SK-N-SH treated with all-trans-retinoic acid at 6 μM for 48 hours (cell line): Measurements from ENCODE around the gene ZNF581.

Source experiments
- ATAC-seq: fragments of 200-7000 bp; cut with Tn5 transposase; 3 replicates; pipeline ENCODE4 v1.9.1; 2020; ENCODE audit warnings: mild to moderate bottlenecking, moderate library complexity
- ARNTL ChIP-seq: fragments of 450-650 bp; formaldehyde crosslinking; IDR thresholded peaks from 2 replicates; pipeline ENCODE4 v1.5.0; 2020; ENCODE audit warnings: low read depth, mild to moderate bottlenecking, moderate library complexity, borderline replicate concordance
- BACH2 ChIP-seq: fragments of 250-450 bp; sonication (Bioruptor Pico); IDR thresholded peaks from 2 replicates; pipeline ENCODE4 v1.9.0; 2021; ENCODE audit warnings: mild to moderate bottlenecking, borderline replicate concordance
- ESRRG ChIP-seq: fragments of 250-450 bp; sonication (Bioruptor Pico); IDR thresholded peaks from 2 replicates; pipeline ENCODE4 v1.6.1; 2021; ENCODE audit warnings: mild to moderate bottlenecking
- GLIS3 ChIP-seq: fragments of 250-450 bp; sonication (Bioruptor Pico); IDR thresholded peaks from 2 replicates; pipeline ENCODE4 v1.5.0; 2020; ENCODE audit warnings: mild to moderate bottlenecking, moderate library complexity
- ISL1 ChIP-seq: fragments of 250-450 bp; sonication (Bioruptor Pico); IDR thresholded peaks from 2 replicates; pipeline ENCODE4 v2.1.2; 2022; ENCODE audit warnings: mild to moderate bottlenecking, moderate library complexity
- PPARA ChIP-seq: fragments of 250-450 bp; sonication (Bioruptor Pico); IDR thresholded peaks from 2 replicates; pipeline ENCODE4 v1.5.0; 2020; ENCODE audit warnings: mild to moderate bottlenecking, borderline replicate concordance
- RARB ChIP-seq: fragments of 250-450 bp; sonication (Bioruptor Pico); IDR thresholded peaks from 2 replicates; pipeline ENCODE4 v1.8.0; 2021; ENCODE audit warnings: mild to moderate bottlenecking, moderate library complexity
- SNAI2 ChIP-seq: fragments of 250-450 bp; sonication (Bioruptor Pico); IDR thresholded peaks from 2 replicates; pipeline ENCODE4 v1.5.0; 2020; ENCODE audit warnings: mild to moderate bottlenecking, moderate library complexity
- TCF4 ChIP-seq: fragments of 250-450 bp; sonication (Bioruptor Pico); IDR thresholded peaks from 2 replicates; pipeline ENCODE4 v1.8.0; 2021; ENCODE audit warnings: mild to moderate bottlenecking, moderate library complexity, borderline replicate concordance
- TOX ChIP-seq: fragments of 250-450 bp; sonication (Bioruptor Pico); IDR thresholded peaks from 2 replicates; pipeline ENCODE4 v1.8.0; 2021; ENCODE audit warnings: mild to moderate bottlenecking, moderate library complexity, borderline replicate concordance
- ZC3H10 ChIP-seq: fragments of 250-450 bp; sonication (Bioruptor Pico); IDR thresholded peaks from 2 replicates; pipeline ENCODE4 v1.5.1; 2021; ENCODE audit warnings: mild to moderate bottlenecking, moderate library complexity
- ZFP3 ChIP-seq: fragments of 250-450 bp; sonication (Bioruptor Pico); IDR thresholded peaks from 2 replicates; pipeline ENCODE4 v1.5.0; 2020; ENCODE audit warnings: mild to moderate bottlenecking, moderate library complexity
- ZNF565 ChIP-seq: fragments of 450-650 bp; formaldehyde crosslinking; conservative IDR thresholded peaks from 2 replicates; pipeline ENCODE4 v1.5.0; 2020; ENCODE audit warnings: low read depth, mild to moderate bottlenecking, moderate library complexity
- ZNF70 ChIP-seq: fragments of 450-650 bp; formaldehyde crosslinking; IDR thresholded peaks from 2 replicates; pipeline ENCODE4 v1.5.0; 2020; ENCODE audit warnings: mild to moderate bottlenecking, moderate library complexity
- ZNF8 ChIP-seq: fragments of 450-650 bp; formaldehyde crosslinking; IDR thresholded peaks from 2 replicates; pipeline ENCODE4 v1.5.0; 2020; ENCODE audit warnings: mild to moderate bottlenecking, moderate library complexity
- TF ChIP-seq, protein P1 (sequence below): fragments of 250-450 bp; sonication (Bioruptor Pico); IDR thresholded peaks from 2 replicates; pipeline ENCODE4 v1.5.1; 2021; ENCODE audit warnings: mild to moderate bottlenecking, moderate library complexity
- TF ChIP-seq, protein P2 (sequence below): fragments of 250-450 bp; sonication (Bioruptor Pico); IDR thresholded peaks from 2 replicates; pipeline ENCODE4 v1.5.1; 2020; ENCODE audit warnings: low read depth, mild to moderate bottlenecking, moderate library complexity
- TF ChIP-seq, protein P3 (sequence below): fragments of 250-450 bp; sonication (Bioruptor Pico); IDR thresholded peaks from 2 replicates; pipeline ENCODE4 v1.5.0; 2020; ENCODE audit warnings: mild to moderate bottlenecking, moderate library complexity
- TF ChIP-seq, protein P4 (sequence below): fragments of 250-450 bp; sonication (Bioruptor Pico); IDR thresholded peaks from 2 replicates; pipeline ENCODE4 v1.8.0; 2021; ENCODE audit warnings: low read depth, mild to moderate bottlenecking, moderate library complexity, borderline replicate concordance
- TF ChIP-seq, protein P5 (sequence below): fragments of 250-450 bp; sonication (Bioruptor Pico); IDR thresholded peaks from 2 replicates; pipeline ENCODE4 v1.8.0; 2020; ENCODE audit warnings: mild to moderate bottlenecking, moderate library complexity, borderline replicate concordance

ZNF581 gene

DNA sequence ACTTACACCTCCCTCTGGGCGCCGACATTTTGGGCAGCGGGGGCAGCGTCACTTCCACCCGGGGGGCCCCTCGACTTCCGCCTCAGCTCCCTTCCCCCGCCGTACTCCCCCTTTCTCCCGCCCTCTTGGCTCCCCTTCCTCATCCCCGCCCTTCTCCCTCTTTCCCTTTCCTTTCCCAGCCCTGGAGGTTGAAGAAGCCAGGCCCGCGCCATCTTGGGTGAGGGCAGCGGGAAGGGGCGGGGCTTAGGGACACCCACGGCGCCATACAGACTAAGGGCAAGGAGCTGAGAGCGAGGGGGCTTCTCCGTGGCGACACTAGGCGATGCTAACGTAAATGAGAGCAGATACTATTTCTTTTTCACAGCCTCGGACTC lies 44.0 kb upstream of the ZNF581 start, which contains the start of gene FIZ1:
Gene FIZ1, minus strand, starts transcription at position 50 of the 374 bp plus-strand sequence. CDS start 1,652 bp downstream, outside the sequence.
- peak; percentile 90 for ATAC-seq
- TF ChIP-seq ZNF8 (CRISPR knock-in tag) (no peak), SNAI2 (CRISPR knock-in tag) (no peak), ZFP3 (CRISPR knock-in tag) (no peak), ZC3H10 (CRISPR knock-in tag) (no peak), TOX (CRISPR knock-in tag) (no peak), ARNTL (no peak), RARB (no peak), TCF4 (CRISPR knock-in tag) (no peak), PPARA (CRISPR knock-in tag) (no peak)
- TF ChIP-seq, protein P1, sequence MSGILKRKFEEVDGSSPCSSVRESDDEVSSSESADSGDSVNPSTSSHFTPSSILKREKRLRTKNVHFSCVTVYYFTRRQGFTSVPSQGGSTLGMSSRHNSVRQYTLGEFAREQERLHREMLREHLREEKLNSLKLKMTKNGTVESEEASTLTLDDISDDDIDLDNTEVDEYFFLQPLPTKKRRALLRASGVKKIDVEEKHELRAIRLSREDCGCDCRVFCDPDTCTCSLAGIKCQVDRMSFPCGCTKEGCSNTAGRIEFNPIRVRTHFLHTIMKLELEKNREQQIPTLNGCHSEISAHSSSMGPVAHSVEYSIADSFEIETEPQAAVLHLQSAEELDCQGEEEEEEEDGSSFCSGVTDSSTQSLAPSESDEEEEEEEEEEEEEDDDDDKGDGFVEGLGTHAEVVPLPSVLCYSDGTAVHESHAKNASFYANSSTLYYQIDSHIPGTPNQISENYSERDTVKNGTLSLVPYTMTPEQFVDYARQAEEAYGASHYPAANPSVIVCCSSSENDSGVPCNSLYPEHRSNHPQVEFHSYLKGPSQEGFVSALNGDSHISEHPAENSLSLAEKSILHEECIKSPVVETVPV (CRISPR knock-in tag): no peak
- TF ChIP-seq, protein P2, sequence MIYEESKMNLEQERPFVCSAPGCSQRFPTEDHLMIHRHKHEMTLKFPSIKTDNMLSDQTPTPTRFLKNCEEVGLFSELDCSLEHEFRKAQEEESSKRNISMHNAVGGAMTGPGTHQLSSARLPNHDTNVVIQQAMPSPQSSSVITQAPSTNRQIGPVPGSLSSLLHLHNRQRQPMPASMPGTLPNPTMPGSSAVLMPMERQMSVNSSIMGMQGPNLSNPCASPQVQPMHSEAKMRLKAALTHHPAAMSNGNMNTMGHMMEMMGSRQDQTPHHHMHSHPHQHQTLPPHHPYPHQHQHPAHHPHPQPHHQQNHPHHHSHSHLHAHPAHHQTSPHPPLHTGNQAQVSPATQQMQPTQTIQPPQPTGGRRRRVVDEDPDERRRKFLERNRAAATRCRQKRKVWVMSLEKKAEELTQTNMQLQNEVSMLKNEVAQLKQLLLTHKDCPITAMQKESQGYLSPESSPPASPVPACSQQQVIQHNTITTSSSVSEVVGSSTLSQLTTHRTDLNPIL (CRISPR knock-in tag): no peak
- TF ChIP-seq, protein P3, sequence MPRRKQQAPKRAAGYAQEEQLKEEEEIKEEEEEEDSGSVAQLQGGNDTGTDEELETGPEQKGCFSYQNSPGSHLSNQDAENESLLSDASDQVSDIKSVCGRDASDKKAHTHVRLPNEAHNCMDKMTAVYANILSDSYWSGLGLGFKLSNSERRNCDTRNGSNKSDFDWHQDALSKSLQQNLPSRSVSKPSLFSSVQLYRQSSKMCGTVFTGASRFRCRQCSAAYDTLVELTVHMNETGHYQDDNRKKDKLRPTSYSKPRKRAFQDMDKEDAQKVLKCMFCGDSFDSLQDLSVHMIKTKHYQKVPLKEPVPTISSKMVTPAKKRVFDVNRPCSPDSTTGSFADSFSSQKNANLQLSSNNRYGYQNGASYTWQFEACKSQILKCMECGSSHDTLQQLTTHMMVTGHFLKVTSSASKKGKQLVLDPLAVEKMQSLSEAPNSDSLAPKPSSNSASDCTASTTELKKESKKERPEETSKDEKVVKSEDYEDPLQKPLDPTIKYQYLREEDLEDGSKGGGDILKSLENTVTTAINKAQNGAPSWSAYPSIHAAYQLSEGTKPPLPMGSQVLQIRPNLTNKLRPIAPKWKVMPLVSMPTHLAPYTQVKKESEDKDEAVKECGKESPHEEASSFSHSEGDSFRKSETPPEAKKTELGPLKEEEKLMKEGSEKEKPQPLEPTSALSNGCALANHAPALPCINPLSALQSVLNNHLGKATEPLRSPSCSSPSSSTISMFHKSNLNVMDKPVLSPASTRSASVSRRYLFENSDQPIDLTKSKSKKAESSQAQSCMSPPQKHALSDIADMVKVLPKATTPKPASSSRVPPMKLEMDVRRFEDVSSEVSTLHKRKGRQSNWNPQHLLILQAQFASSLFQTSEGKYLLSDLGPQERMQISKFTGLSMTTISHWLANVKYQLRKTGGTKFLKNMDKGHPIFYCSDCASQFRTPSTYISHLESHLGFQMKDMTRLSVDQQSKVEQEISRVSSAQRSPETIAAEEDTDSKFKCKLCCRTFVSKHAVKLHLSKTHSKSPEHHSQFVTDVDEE (CRISPR knock-in tag): no peak; the same call in 1 of the 2 replicates
- TF ChIP-seq, protein P4, sequence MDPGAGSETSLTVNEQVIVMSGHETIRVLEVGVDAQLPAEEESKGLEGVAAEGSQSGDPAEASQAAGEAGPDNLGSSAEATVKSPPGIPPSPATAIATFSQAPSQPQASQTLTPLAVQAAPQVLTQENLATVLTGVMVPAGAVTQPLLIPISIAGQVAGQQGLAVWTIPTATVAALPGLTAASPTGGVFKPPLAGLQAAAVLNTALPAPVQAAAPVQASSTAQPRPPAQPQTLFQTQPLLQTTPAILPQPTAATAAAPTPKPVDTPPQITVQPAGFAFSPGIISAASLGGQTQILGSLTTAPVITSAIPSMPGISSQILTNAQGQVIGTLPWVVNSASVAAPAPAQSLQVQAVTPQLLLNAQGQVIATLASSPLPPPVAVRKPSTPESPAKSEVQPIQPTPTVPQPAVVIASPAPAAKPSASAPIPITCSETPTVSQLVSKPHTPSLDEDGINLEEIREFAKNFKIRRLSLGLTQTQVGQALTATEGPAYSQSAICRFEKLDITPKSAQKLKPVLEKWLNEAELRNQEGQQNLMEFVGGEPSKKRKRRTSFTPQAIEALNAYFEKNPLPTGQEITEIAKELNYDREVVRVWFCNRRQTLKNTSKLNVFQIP: no peak

DNA sequence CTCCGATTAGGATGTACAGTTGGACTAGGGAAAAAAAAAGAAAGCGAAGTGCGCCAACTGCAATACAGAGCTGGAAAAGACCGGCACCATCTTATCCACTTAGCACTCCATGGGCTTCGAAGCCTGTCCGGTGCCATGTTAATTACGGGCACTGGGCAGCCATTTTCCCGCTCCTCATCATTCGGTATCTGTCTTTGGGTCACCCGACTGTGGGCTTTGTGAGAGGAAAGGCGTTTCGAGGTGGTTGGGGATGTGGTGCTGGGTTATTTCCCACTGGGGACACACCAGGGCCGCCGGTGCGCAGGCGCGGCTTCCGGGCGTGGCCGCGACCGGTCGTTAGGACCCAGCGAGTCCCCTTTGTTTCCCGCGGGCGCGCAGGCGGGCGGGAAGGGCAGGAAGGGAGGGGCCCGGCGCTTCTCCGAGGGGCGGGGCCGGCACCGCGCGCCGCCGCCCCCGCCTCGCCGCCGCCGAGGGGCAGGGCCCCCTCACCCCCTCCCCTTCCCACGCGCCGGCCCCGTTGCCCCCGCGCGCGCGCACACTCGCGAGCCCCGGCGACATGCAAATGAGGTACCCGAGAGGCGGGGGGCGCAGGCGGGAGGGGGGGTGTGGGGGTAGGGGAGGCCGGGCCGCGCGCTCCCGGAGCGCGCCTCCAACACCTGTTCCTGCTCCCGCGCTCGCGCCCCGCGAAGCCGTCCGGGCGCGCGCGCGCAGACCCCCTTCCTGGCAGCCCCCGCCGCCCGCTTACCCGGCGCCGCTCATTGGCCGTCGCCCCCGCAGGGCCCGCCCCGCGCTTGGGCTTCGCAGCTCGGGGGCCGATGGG lies 43.4 kb upstream of the ZNF581 start, which contains the start of gene ZNF524:
Gene ZNF524, plus strand, starts transcription at position 447 of the 820 bp plus-strand sequence. CDS start 1,825 bp downstream, outside the sequence.
- peak; percentile 74 for ATAC-seq
- no peak for TF ChIP-seq ESRRG (CRISPR knock-in tag)
- TF ChIP-seq, protein P5, sequence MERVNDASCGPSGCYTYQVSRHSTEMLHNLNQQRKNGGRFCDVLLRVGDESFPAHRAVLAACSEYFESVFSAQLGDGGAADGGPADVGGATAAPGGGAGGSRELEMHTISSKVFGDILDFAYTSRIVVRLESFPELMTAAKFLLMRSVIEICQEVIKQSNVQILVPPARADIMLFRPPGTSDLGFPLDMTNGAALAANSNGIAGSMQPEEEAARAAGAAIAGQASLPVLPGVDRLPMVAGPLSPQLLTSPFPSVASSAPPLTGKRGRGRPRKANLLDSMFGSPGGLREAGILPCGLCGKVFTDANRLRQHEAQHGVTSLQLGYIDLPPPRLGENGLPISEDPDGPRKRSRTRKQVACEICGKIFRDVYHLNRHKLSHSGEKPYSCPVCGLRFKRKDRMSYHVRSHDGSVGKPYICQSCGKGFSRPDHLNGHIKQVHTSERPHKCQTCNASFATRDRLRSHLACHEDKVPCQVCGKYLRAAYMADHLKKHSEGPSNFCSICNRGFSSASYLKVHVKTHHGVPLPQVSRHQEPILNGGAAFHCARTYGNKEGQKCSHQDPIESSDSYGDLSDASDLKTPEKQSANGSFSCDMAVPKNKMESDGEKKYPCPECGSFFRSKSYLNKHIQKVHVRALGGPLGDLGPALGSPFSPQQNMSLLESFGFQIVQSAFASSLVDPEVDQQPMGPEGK (CRISPR knock-in tag): no peak
- no peak for TF ChIP-seq ISL1 (CRISPR knock-in tag)
- TF ChIP-seq GLIS3 (CRISPR knock-in tag): peak; percentile 48; the same call in 1 of the 2 replicates
- TF ChIP-seq, protein P1 (CRISPR knock-in tag): no peak
- TF ChIP-seq BACH2 (CRISPR knock-in tag): no peak
- TF ChIP-seq ZNF8 (CRISPR knock-in tag): no peak
- no peak for TF ChIP-seq ARNTL
- TF ChIP-seq, protein P3 (CRISPR knock-in tag): peak; percentile 47; the same call in 1 of the 2 replicates
- TF ChIP-seq SNAI2 (CRISPR knock-in tag): peak; percentile 13; the same call in 1 of the 2 replicates
- TF ChIP-seq ZNF565 (CRISPR knock-in tag): no peak
- TF ChIP-seq PPARA (CRISPR knock-in tag): no peak
- no peak for TF ChIP-seq ZNF70 (CRISPR knock-in tag)
- no peak for TF ChIP-seq RARB
- TF ChIP-seq, protein P2 (CRISPR knock-in tag): no peak
- TF ChIP-seq ZC3H10 (CRISPR knock-in tag): no peak
